Calu3 (cell line): ENCODE results near the gene JHY. TPM values are rescaled to one million over a fixed set of nuclear protein-coding genes. Genes with fewer than 3 reads are reported as not detected.

ENCODE experiments used
- Bru-seq: library from RNA; stranded (reverse); fragments of 400-500 nt; gene quantifications from one replicate; lab custom pipeline; 2021; lab: Mats Ljungman, UMichigan
- BruChase-seq, 2 experiments: library from RNA; stranded (reverse); fragments of 400-500 nt; gene quantifications; one replicate each; lab custom pipeline; 2021; lab: Mats Ljungman, UMichigan
- BruUV-seq: library from RNA; stranded (reverse); fragments of 400-500 nt; replicated peaks from 2 replicates; lab custom pipeline; 2021; lab: Mats Ljungman, UMichigan
- CTCF ChIA-PET: fragments of 300-600 bp; sonication (Branson Sonifier 250); formaldehyde crosslinking; loops from one replicate; lab custom pipeline; 2022; ENCODE audit warnings: antibody characterized with exemption; lab: Charles Lee
- DNase-seq: peaks from one replicate; pipeline ENCODE4 v3.0.0; 2022
- H3K27ac Mint-ChIP-seq: one replicate; pipeline ENCODE4 v1.8.0; 2022; ENCODE audit warnings: mixed read lengths; ENCODE audit not compliant: unreplicated experiment
- H3K27me3 Mint-ChIP-seq: one replicate; pipeline ENCODE4 v1.8.0; 2022; ENCODE audit warnings: mixed read lengths; ENCODE audit not compliant: unreplicated experiment
- H3K36me3 Mint-ChIP-seq: one replicate; pipeline ENCODE4 v1.8.0; 2022; ENCODE audit warnings: mild to moderate bottlenecking, moderate library complexity, mixed read lengths; ENCODE audit not compliant: insufficient read depth, unreplicated experiment
- H3K4me1 Mint-ChIP-seq: one replicate; pipeline ENCODE4 v1.8.0; 2022; ENCODE audit warnings: mild to moderate bottlenecking, low read depth, mixed read lengths; ENCODE audit not compliant: unreplicated experiment
- H3K4me3 Mint-ChIP-seq: one replicate; pipeline ENCODE4 v1.8.0; 2022; ENCODE audit warnings: mild to moderate bottlenecking, low read depth, moderate library complexity, mixed read lengths; ENCODE audit not compliant: unreplicated experiment
- H3K9me3 Mint-ChIP-seq: one replicate; pipeline ENCODE4 v1.8.0; 2022; ENCODE audit warnings: low read depth, mixed read lengths; ENCODE audit not compliant: unreplicated experiment
- intact Hi-C: fragments of 100-400 bp; cut with micrococcal nuclease; formaldehyde crosslinking; loops from one replicate; pipeline ENCODE4 v1.10.0; 2022; ENCODE audit not compliant: unreplicated experiment
- long read RNA-seq: library from polyadenylated mRNA; stranded (forward); transcript quantifications from one replicate; pipeline ENCODE4 v2.0.0, GENCODE V29; 2022
- total RNA-seq: library from RNA; stranded (reverse); gene quantifications from 2 replicates; pipeline ENCODE4 v1.2.3, GENCODE V29; 2022
- TF ChIP-seq, protein P1 (sequence below): fragments of 200-600 bp; IDR thresholded peaks from one replicate; pipeline ENCODE4 v1.8.0; 2022; ENCODE audit warnings: antibody characterized with exemption; ENCODE audit not compliant: unreplicated experiment

The JHY gene
- total RNA-seq, result 2.7 and 3.5 TPM in 2 replicates
- percentile 45 among the genes with signal in this experiment for Bru-seq, nascent RNA
- BruChase-seq, experiment 1, labeled RNA remaining after a 6-hour chase, result percentile 42 among the genes with signal in this experiment
- BruChase-seq, experiment 2, labeled RNA remaining after a 2-hour chase, result percentile 41 among the genes with signal in this experiment
- long read RNA-seq, partial matches to known transcripts, result 1 of 7 reads
- long read RNA-seq, other reads (novel, unspliced or antisense), result 1 of 7 reads

DNA sequence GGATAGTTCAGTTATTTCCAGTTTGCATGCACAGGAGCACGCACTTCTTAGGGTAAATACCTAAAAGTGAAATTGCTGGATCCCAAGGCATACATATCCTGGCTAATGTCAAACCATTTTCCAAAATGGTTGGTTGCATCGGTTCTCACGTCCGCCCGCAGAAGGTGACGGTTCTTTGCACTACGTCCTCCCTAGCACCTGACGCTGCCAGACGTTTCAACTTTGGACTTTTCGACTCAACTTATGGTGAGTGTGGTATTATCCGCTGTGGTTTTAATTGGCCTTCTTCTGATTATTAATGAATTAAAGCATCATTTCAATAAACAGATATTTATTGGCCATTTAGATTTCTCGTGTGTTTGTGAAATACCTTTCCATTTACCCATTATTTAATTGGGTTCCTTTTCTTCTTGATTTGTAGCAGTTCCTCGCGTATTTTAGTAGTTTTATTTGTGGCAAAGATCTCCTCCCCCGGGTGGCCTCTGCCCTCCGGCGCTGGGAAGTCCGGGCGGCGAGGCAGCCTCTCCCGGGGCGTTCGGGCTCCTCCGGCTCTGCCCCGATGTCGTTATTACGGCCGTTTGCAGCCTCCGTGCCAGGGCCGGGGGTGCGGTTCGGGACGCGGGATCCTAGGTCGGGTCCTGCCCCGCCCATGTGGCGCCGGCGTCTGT lies at the start of gene JHY:
JHY (plus strand) TSS at position 571 of the 668 bp plus-strand sequence. CDS start 3,091 bp downstream, outside the sequence.
- intact Hi-C loops, result loop anchor here (1.0 kb wide), 1 partner anchor 138 kb away; no protein-coding TSS in a partner anchor
- H3K4me1 Mint-ChIP-seq, result peaks cover 9% of the 10 kb centered on the region
- BruUV-seq, result no TSS peak
- H3K9me3 Mint-ChIP-seq, result no peaks in the 10 kb centered on the region
- H3K27me3 Mint-ChIP-seq, result no peaks in the 10 kb centered on the region
- CTCF ChIA-PET, result no interaction called here
- peaks cover 24% of the 10 kb centered on the region for H3K36me3 Mint-ChIP-seq
- DNase-seq, result peak; percentile 61
- TF ChIP-seq, protein P1, sequence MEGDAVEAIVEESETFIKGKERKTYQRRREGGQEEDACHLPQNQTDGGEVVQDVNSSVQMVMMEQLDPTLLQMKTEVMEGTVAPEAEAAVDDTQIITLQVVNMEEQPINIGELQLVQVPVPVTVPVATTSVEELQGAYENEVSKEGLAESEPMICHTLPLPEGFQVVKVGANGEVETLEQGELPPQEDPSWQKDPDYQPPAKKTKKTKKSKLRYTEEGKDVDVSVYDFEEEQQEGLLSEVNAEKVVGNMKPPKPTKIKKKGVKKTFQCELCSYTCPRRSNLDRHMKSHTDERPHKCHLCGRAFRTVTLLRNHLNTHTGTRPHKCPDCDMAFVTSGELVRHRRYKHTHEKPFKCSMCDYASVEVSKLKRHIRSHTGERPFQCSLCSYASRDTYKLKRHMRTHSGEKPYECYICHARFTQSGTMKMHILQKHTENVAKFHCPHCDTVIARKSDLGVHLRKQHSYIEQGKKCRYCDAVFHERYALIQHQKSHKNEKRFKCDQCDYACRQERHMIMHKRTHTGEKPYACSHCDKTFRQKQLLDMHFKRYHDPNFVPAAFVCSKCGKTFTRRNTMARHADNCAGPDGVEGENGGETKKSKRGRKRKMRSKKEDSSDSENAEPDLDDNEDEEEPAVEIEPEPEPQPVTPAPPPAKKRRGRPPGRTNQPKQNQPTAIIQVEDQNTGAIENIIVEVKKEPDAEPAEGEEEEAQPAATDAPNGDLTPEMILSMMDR, result no peak
- H3K4me3 Mint-ChIP-seq, result peak within 1 kb of the TSS; percentile 79
- peak within 1 kb of the TSS; percentile 86 for H3K27ac Mint-ChIP-seq

DNA sequence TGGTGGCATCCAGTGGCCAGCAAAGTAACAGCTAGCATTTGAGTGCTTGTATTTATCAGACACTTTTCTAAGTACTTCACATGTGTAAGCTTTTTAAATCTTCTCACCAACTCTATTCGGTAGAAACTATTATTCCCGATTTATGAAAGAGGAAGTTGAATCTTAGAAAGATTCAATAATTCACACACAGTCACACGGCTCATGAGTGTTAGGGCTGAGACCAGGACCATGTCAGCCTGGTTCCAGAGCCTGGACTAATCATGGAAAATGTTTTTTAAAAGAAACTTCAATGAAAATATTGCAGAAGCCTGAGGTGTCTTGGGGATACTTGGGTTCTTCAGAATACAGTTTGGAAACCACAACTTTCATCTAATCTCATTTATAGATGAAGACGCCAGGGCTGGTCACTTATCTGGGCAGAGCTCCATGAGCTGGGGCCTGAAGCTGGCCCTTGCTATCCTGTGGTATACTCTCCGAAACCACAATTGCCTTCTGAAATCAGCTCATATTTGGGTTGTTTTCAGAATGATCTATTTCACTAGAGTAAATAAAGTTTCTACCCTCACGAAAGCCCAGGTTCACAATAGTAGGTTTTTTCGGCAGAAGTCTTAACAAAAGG lies 48.6 kb upstream of the JHY start:
- Mint-ChIP-seq H3K27ac (no peak overlapping the region), H3K9me3 (peaks cover 3% of the 10 kb centered on the region), H3K4me3 (no peak overlapping the region), H3K4me1 (peaks cover 22% of the 10 kb centered on the region), H3K27me3 (no peaks in the 10 kb centered on the region), H3K36me3 (peaks cover 4% of the 10 kb centered on the region)
- intact Hi-C loops, result no loop called here
- CTCF ChIA-PET, result no interaction called here
- no peak for DNase-seq
- TF ChIP-seq, protein P1, result no peak
- BruUV-seq, result no TSS peak

DNA sequence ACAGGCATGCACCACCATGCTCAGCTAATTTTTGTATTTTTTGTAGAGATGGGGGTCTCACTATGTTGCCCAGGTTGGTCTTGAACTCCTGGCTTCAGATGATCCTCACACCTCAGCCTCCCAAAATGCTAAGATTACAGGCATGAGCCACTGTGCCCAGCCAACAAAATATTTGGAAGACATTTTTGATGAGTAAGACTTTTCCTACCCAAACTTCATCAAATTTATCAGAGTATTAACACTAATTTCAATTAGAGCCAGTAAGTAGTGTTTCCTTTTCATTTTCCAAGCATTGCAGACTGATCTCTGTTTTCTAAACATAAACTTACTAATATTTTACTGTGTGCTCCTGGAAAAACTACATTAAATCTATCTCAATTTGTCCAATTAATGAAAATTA lies 45.6 kb upstream of the JHY start:
- Mint-ChIP-seq H3K9me3 (peaks cover 3% of the 10 kb centered on the region), H3K4me3 (no peak overlapping the region), H3K36me3 (no peaks in the 10 kb centered on the region), H3K27ac (no peak overlapping the region), H3K27me3 (no peaks in the 10 kb centered on the region), H3K4me1 (no peaks in the 10 kb centered on the region)
- intact Hi-C loops, result no loop called here
- CTCF ChIA-PET, result no interaction called here
- TF ChIP-seq, protein P1, result no peak
- BruUV-seq, result no TSS peak
- DNase-seq, result no peak

DNA sequence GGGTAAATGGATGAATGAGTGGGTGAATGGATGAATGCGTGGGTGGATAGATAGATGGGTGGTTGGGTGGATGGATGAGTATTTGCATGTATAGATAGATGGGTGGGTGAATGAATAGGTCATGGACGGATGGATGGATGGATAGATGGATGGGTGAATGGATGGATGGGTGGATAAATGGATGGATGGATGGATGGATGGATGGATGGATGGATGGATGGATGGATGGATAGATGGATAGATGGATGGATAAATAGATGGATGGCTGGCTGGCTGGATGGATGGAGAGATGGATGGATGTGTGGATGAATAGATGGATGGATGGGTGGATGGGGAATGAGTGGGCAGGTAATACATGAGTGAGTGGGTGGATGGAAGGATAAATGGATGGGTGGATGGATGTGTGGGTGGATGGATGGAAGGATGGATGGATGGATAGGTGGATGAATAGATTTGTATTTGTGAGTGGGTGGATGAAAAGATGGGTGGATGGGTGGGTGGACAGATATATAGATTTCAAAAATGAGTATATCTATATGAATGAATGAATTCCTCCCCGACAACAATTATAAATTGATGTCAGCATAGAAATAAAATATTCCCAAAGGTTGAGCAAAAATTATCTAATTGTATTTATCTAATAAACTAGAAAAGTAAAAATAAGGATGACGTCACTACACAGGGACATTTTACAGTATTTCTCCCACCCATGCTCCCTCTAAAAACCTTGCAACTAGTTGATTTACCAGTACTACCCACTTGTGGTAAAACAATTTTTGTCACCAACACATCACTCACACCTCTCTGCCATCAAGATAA lies 44.8 kb upstream of the JHY start:
- intact Hi-C loops, result no loop called here
- Mint-ChIP-seq H3K27me3 (no peaks in the 10 kb centered on the region), H3K36me3 (no peaks in the 10 kb centered on the region), H3K9me3 (peaks cover 3% of the 10 kb centered on the region), H3K4me3 (no peak overlapping the region), H3K4me1 (peaks cover under 1% of the 10 kb centered on the region), H3K27ac (no peak overlapping the region)
- BruUV-seq, result no TSS peak
- DNase-seq, result no peak
- CTCF ChIA-PET, result no interaction called here
- TF ChIP-seq, protein P1, result no peak
